Activated naive CD8-positive, alpha-beta T cell (primary cell): Measurements from ENCODE around the gene POLR2M.
A peak's percentile ranks its signal among the peaks of the same experiment; 100 is the strongest.

ENCODE experiments used
- H3K27ac Mint-ChIP-seq: one replicate; pipeline ENCODE4 v1.8.0; 2021; ENCODE audit warnings: mixed read lengths
- H3K27me3 Mint-ChIP-seq: one replicate; pipeline ENCODE4 v1.8.0; 2021; ENCODE audit warnings: mixed read lengths
- H3K36me3 Mint-ChIP-seq: one replicate; pipeline ENCODE4 v1.8.0; 2021; ENCODE audit warnings: mixed read lengths
- H3K4me1 Mint-ChIP-seq: one replicate; pipeline ENCODE4 v1.8.0; 2021; ENCODE audit warnings: low read depth, mixed read lengths
- H3K4me3 Mint-ChIP-seq: one replicate; pipeline ENCODE4 v1.8.0; 2021; ENCODE audit warnings: mild to moderate bottlenecking, mixed read lengths
- H3K9me3 Mint-ChIP-seq: one replicate; pipeline ENCODE4 v1.8.0; 2021; ENCODE audit warnings: low read depth, mixed read lengths

The POLR2M gene

GRCh38 chr15:57708047-57708446 lies 1.5 kb downstream of the POLR2M start:
- Mint-ChIP-seq H3K27ac (peak overlapping the region; percentile 94), H3K9me3 (no peaks in the 10 kb centered on the region), H3K4me1 (peaks cover 78% of the 10 kb centered on the region), H3K36me3 (peaks cover 9% of the 10 kb centered on the region), H3K4me3 (peak overlapping the region; percentile 89), H3K27me3 (no peaks in the 10 kb centered on the region)

GRCh38 chr15:57718309-57718708 lies 11.8 kb downstream of the POLR2M start:
- no peak overlapping the region for H3K4me3 Mint-ChIP-seq
- H3K27me3 Mint-ChIP-seq, result no peaks in the 10 kb centered on the region
- peaks cover 3% of the 10 kb centered on the region for H3K9me3 Mint-ChIP-seq
- H3K27ac Mint-ChIP-seq, result no peak overlapping the region
- H3K36me3 Mint-ChIP-seq, result peaks cover 19% of the 10 kb centered on the region
- H3K4me1 Mint-ChIP-seq, result peaks cover 20% of the 10 kb centered on the region

- H3K27me3 Mint-ChIP-seq, result no peaks in the 10 kb centered on the region
- peaks cover 24% of the 10 kb centered on the region for H3K36me3 Mint-ChIP-seq
- H3K9me3 Mint-ChIP-seq, result peaks cover 8% of the 10 kb centered on the region
- peaks cover 4% of the 10 kb centered on the region for H3K4me1 Mint-ChIP-seq
- H3K27ac Mint-ChIP-seq, result no peak overlapping the region
- H3K4me3 Mint-ChIP-seq, result no peak overlapping the region
These were observed 14.4 kb downstream of the POLR2M start for GRCh38 chr15:57720867-57721266.

- H3K4me3 Mint-ChIP-seq, result no peak overlapping the region
- H3K9me3 Mint-ChIP-seq, result peaks cover 5% of the 10 kb centered on the region
- H3K27ac Mint-ChIP-seq, result no peak overlapping the region
- H3K4me1 Mint-ChIP-seq, result no peaks in the 10 kb centered on the region
- no peaks in the 10 kb centered on the region for H3K27me3 Mint-ChIP-seq
- peaks cover 19% of the 10 kb centered on the region for H3K36me3 Mint-ChIP-seq
These were observed 19.9 kb downstream of the POLR2M start for GRCh38 chr15:57726411-57726810.

GRCh38 chr15:57727031-57727430 lies 20.5 kb downstream of the POLR2M start:
- Mint-ChIP-seq H3K4me1 (no peaks in the 10 kb centered on the region), H3K36me3 (peaks cover 19% of the 10 kb centered on the region), H3K9me3 (peaks cover 5% of the 10 kb centered on the region), H3K4me3 (no peak overlapping the region), H3K27me3 (no peaks in the 10 kb centered on the region), H3K27ac (no peak overlapping the region)

- peaks cover 5% of the 10 kb centered on the region for H3K9me3 Mint-ChIP-seq
- H3K4me3 Mint-ChIP-seq, result no peak overlapping the region
- H3K4me1 Mint-ChIP-seq, result peaks cover 5% of the 10 kb centered on the region
- peaks cover 15% of the 10 kb centered on the region for H3K36me3 Mint-ChIP-seq
- H3K27me3 Mint-ChIP-seq, result no peaks in the 10 kb centered on the region
- H3K27ac Mint-ChIP-seq, result no peak overlapping the region
These were observed 21.9 kb downstream of the POLR2M start for GRCh38 chr15:57728436-57728835.

GRCh38 chr15:57730876-57731275 lies 24.4 kb downstream of the POLR2M start:
- Mint-ChIP-seq H3K27ac (no peak overlapping the region), H3K4me1 (peaks cover 5% of the 10 kb centered on the region), H3K9me3 (no peaks in the 10 kb centered on the region), H3K27me3 (no peaks in the 10 kb centered on the region), H3K36me3 (peaks cover 6% of the 10 kb centered on the region), H3K4me3 (no peak overlapping the region)

GRCh38 chr15:57731530-57732103 lies 25.1 kb downstream of the POLR2M start:
- Mint-ChIP-seq H3K36me3 (peaks cover 6% of the 10 kb centered on the region), H3K4me3 (no peak overlapping the region), H3K9me3 (no peaks in the 10 kb centered on the region), H3K27ac (no peak overlapping the region), H3K4me1 (peaks cover 5% of the 10 kb centered on the region), H3K27me3 (no peaks in the 10 kb centered on the region)

- H3K27me3 Mint-ChIP-seq, result no peaks in the 10 kb centered on the region
- H3K4me1 Mint-ChIP-seq, result peaks cover 8% of the 10 kb centered on the region
These were observed 26.2 kb downstream of the POLR2M start for GRCh38 chr15:57732526-57733331.

GRCh38 chr15:57734860-57735259 lies 28.3 kb downstream of the POLR2M start:
- peaks cover 6% of the 10 kb centered on the region for H3K36me3 Mint-ChIP-seq
- no peak overlapping the region for H3K4me3 Mint-ChIP-seq
- H3K27me3 Mint-ChIP-seq, result no peaks in the 10 kb centered on the region

More at GRCh38 chr15:57732526-57733331, 26.2 kb downstream of the POLR2M start:
- no peaks in the 10 kb centered on the region for H3K9me3 Mint-ChIP-seq
- H3K4me3 Mint-ChIP-seq, result no peak overlapping the region
- H3K36me3 Mint-ChIP-seq, result peaks cover 6% of the 10 kb centered on the region
- no peak overlapping the region for H3K27ac Mint-ChIP-seq

GRCh38 chr15:57735431-57735830 lies 28.9 kb downstream of the POLR2M start:
- Mint-ChIP-seq H3K4me3 (no peak overlapping the region), H3K9me3 (no peaks in the 10 kb centered on the region), H3K27me3 (no peaks in the 10 kb centered on the region), H3K27ac (no peak overlapping the region), H3K36me3 (peaks cover 6% of the 10 kb centered on the region), H3K4me1 (peaks cover 9% of the 10 kb centered on the region)

More at GRCh38 chr15:57734860-57735259, 28.3 kb downstream of the POLR2M start:
- H3K27ac Mint-ChIP-seq, result no peak overlapping the region
- H3K4me1 Mint-ChIP-seq, result peaks cover 9% of the 10 kb centered on the region
- no peaks in the 10 kb centered on the region for H3K9me3 Mint-ChIP-seq

- Mint-ChIP-seq H3K4me1 (peaks cover 9% of the 10 kb centered on the region), H3K27ac (no peak overlapping the region), H3K9me3 (no peaks in the 10 kb centered on the region), H3K27me3 (no peaks in the 10 kb centered on the region), H3K4me3 (no peak overlapping the region), H3K36me3 (peaks cover 6% of the 10 kb centered on the region)
These were observed 29.4 kb downstream of the POLR2M start for GRCh38 chr15:57735891-57736290.

GRCh38 chr15:57736591-57736990 lies 30.1 kb downstream of the POLR2M start:
- H3K4me1 Mint-ChIP-seq, result peaks cover 9% of the 10 kb centered on the region
- H3K36me3 Mint-ChIP-seq, result peaks cover 6% of the 10 kb centered on the region
- no peaks in the 10 kb centered on the region for H3K27me3 Mint-ChIP-seq
- no peak overlapping the region for H3K27ac Mint-ChIP-seq
- no peak overlapping the region for H3K4me3 Mint-ChIP-seq
- no peaks in the 10 kb centered on the region for H3K9me3 Mint-ChIP-seq

GRCh38 chr15:57738734-57739237 lies 32.3 kb downstream of the POLR2M start:
- no peaks in the 10 kb centered on the region for H3K9me3 Mint-ChIP-seq
- peaks cover 4% of the 10 kb centered on the region for H3K4me1 Mint-ChIP-seq
- peaks cover 6% of the 10 kb centered on the region for H3K36me3 Mint-ChIP-seq
- no peak overlapping the region for H3K4me3 Mint-ChIP-seq
- H3K27me3 Mint-ChIP-seq, result no peaks in the 10 kb centered on the region
- no peak overlapping the region for H3K27ac Mint-ChIP-seq

GRCh38 chr15:57740048-57740447 lies 33.5 kb downstream of the POLR2M start:
- Mint-ChIP-seq H3K9me3 (no peaks in the 10 kb centered on the region), H3K36me3 (peaks cover 10% of the 10 kb centered on the region), H3K27me3 (no peaks in the 10 kb centered on the region), H3K4me3 (no peak overlapping the region), H3K4me1 (peaks cover 4% of the 10 kb centered on the region), H3K27ac (no peak overlapping the region)
